ENCODE measurements around the gene NSMCE1.
"Not testable (repeated sequence)": the region's sequence is repeated elsewhere in the genome, so short reads cannot be mapped to it uniquely, and the experiment has no call there.

Gene NSMCE1

DNA sequence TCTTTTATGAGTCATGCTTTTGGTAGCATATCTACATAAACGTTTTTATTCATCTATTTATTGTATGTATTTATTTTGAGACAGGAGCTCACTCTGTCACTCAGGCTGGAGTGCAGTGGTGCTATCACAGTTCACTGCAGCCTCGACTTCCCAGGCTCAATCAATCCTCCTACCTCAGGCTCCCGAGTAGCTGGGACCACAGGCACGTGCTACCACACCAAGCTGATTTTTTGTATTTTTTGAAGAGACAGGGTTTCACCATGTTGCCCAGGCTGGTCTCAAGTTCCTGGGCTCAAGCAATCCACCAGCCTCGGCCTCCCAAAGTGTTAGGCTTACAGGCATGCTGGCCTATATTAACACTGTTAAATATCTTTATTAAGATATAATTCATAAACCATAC, 24.8 kb upstream of the NSMCE1 start:
- no peak overlapping the region for H3K4me3 ChIP-seq (replicated peaks; ENCODE audit: low read depth, low read length)
- no peak for TF ChIP-seq CTCF (IDR thresholded peaks at IDR 0.05; ENCODE audit: insufficient read depth, low read length, poor library complexity, severe bottlenecking)
- H3K27me3 ChIP-seq (replicated peaks; ENCODE audit: control insufficient read depth, insufficient read depth, low read length), result no peaks in the 10 kb centered on the region
- no peaks in the 10 kb centered on the region for H3K36me3 ChIP-seq (ENCODE audit: control insufficient read depth, insufficient read depth, low read length)
- DNase-seq (ENCODE audit: extremely low read depth, insufficient read length), result no peak

DNA sequence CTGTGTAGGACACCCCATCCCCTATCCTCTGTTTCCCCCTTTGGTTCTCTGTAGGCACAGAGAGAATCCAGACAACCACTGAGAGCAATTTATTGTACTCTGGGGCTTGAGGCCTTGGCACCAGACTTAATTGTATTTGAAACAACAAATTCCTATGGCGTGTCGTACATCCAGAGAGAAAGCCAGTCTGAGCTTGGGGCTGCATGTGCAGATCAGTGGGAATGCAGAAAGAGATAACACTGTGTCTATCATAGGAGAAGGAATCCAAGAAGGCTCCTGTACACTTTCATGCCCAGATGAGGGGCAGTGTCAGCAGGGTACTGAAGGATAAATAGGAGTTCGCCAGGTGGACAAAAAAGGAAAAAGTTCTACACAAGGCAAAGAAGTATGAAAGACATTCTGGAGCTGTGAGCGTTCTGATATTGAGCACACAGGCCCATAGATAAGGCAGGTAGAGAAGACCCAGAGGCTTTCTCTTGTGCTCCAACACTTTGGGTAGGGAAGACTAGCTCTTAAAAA, 23.2 kb upstream of the NSMCE1 start:
- no peak for DNase-seq (ENCODE audit: extremely low read depth, insufficient read length)
- no peaks in the 10 kb centered on the region for H3K27me3 ChIP-seq (replicated peaks; ENCODE audit: control insufficient read depth, insufficient read depth, low read length)
- no peak for TF ChIP-seq CTCF (IDR thresholded peaks at IDR 0.05; ENCODE audit: insufficient read depth, low read length, poor library complexity, severe bottlenecking)
- no peak overlapping the region for H3K4me3 ChIP-seq (replicated peaks; ENCODE audit: low read depth, low read length)
- no peaks in the 10 kb centered on the region for H3K36me3 ChIP-seq (ENCODE audit: control insufficient read depth, insufficient read depth, low read length)

DNA sequence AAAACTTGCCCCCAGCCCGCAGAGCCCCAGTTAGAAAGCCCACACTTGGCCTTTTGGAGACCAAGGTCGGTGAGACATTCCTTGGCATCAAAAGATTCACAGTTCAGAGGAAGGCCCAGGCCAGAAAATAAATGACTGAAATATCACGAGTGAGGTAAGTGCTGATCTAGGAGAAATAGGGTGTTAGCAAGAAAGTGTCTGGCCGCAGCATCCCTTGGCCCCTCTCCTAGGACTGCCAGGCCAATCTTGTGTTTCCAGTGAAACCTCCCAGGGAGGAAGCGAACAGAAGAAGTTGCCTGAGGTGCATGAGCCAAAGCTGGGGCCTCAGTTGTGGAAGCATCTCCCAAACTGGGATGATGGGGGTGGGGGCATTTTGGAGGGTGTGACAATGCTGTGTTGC, 22.5 kb upstream of the NSMCE1 start:
- no peak for DNase-seq (ENCODE audit: extremely low read depth, insufficient read length)
- H3K27me3 ChIP-seq (replicated peaks; ENCODE audit: control insufficient read depth, insufficient read depth, low read length), result no peaks in the 10 kb centered on the region
- no peaks in the 10 kb centered on the region for H3K36me3 ChIP-seq (ENCODE audit: control insufficient read depth, insufficient read depth, low read length)
- no peak for TF ChIP-seq CTCF (IDR thresholded peaks at IDR 0.05; ENCODE audit: insufficient read depth, low read length, poor library complexity, severe bottlenecking)
- H3K4me3 ChIP-seq (replicated peaks; ENCODE audit: low read depth, low read length), result no peak overlapping the region

DNA sequence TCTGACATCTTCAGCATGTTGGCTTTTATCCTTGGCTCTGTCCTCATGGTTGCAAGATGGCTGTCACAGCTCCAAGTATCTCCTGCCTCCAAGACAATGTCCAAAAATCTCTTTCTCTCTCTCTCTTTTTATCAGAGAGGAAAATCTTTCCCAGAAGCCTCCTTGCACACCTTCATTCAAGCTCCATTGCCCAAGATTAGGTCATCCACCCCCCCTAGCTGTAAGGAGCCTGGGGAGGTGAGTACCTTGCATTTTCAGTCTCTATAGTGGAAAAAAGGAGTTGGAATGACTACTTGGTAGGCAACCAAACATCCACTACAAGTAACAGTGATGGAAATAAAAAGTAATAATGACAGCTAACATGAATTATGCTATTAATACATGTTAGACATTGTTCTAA, 22.0 kb upstream of the NSMCE1 start:
- no peak for TF ChIP-seq CTCF (IDR thresholded peaks at IDR 0.05; ENCODE audit: insufficient read depth, low read length, poor library complexity, severe bottlenecking)
- Histone ChIP-seq H3K4me3 (replicated peaks; ENCODE audit: low read depth, low read length) (no peak overlapping the region), H3K36me3 (ENCODE audit: control insufficient read depth, insufficient read depth, low read length) (no peaks in the 10 kb centered on the region), H3K27me3 (replicated peaks; ENCODE audit: control insufficient read depth, insufficient read depth, low read length) (no peaks in the 10 kb centered on the region)
- DNase-seq (ENCODE audit: extremely low read depth, insufficient read length), result no peak

DNA sequence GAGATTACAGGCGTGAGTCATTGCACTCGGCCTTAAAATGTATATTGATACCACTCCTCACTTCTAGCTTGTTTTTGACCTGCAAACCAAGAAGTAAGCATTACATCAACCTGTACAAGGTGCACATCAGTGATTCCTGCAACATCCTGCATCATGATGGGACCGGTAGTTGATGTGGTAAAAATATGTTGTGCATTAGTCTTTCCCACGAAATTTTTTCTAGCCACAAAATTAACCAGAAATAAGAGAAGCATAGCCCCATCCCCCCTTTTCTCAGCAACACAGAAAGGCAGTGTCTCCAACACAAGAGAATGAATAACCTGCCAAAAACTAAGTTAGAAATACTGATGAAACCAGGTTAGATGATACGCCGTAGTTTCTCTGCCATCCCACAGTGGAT, 21.1 kb upstream of the NSMCE1 start:
- Histone ChIP-seq H3K27me3 (replicated peaks; ENCODE audit: control insufficient read depth, insufficient read depth, low read length) (no peaks in the 10 kb centered on the region), H3K36me3 (ENCODE audit: control insufficient read depth, insufficient read depth, low read length) (no peaks in the 10 kb centered on the region), H3K4me3 (replicated peaks; ENCODE audit: low read depth, low read length) (no peak overlapping the region)
- no peak for DNase-seq (ENCODE audit: extremely low read depth, insufficient read length)
- TF ChIP-seq CTCF (IDR thresholded peaks at IDR 0.05; ENCODE audit: insufficient read depth, low read length, poor library complexity, severe bottlenecking), result no peak

GRCh38 chr16:27288313-27288712, 19.7 kb upstream of the NSMCE1 start:
- not testable (repeated sequence) for H3K36me3 ChIP-seq (ENCODE audit: control insufficient read depth, insufficient read depth, low read length); H3K4me3 ChIP-seq (replicated peaks; ENCODE audit: low read depth, low read length); DNase-seq (ENCODE audit: extremely low read depth, insufficient read length); H3K27me3 ChIP-seq (replicated peaks; ENCODE audit: control insufficient read depth, insufficient read depth, low read length)
